Activated CD8-positive, alpha-beta memory T cell treated with anti-CD3 and anti-CD28 coated beads for 36 hours (primary cell): ENCODE results near the gene SOWAHA. TPM values are rescaled to one million over a fixed set of nuclear protein-coding genes. Genes with fewer than 3 reads are reported as not detected.

Experiments
- CTCF ChIA-PET: fragments of 350-600 bp; sonication (Branson Sonifier 250); formaldehyde crosslinking; loops from one replicate; lab custom pipeline; 2021; ENCODE audit warnings: antibody characterized with exemption; lab: Charles Lee
- POLR2A ChIA-PET: fragments of 350-600 bp; sonication (Branson Sonifier 250); formaldehyde crosslinking; loops from one replicate; lab custom pipeline; 2021; ENCODE audit warnings: antibody characterized with exemption; lab: Charles Lee
- total RNA-seq, 2 experiments: library from RNA; stranded (reverse); gene quantifications; one replicate each; pipeline ENCODE4 v1.2.3, GENCODE V29; 2021

The SOWAHA gene
- total RNA-seq = under 1 TPM; 0.06 TPM

- ChIA-PET CTCF (interaction anchor here (0.6 to 1.5 kb wide), 3 partner anchors 10 to 29 kb away, joined by 3 to 5 read pairs (median 3); no protein-coding TSS in a partner anchor), POLR2A (no interaction called here)
Observed at GRCh38 chr5:132812781-132813598, at the start of gene SOWAHA. Gene SOWAHA, plus strand, starts transcription at chr5:132813302. Its CDS starts 320 bp downstream, at chr5:132813622.

- POLR2A ChIA-PET = no interaction called here
- CTCF ChIA-PET = interaction anchor here (0.9 to 1.1 kb wide), 3 partner anchors 17 to 18 kb away, joined by 3 read pairs; partner anchors contain the start of gene CCNI2
Observed at GRCh38 chr5:132764051-132764450, 49.1 kb upstream of the SOWAHA start.

- CTCF ChIA-PET = interaction anchor here (0.9 to 1.1 kb wide), 2 partner anchors 17 to 18 kb away, joined by 3 read pairs; partner anchors contain the start of gene CCNI2
- POLR2A ChIA-PET = no interaction called here
Observed at GRCh38 chr5:132764671-132765238, 48.3 kb upstream of the SOWAHA start.

GRCh38 chr5:132765311-132766019 is 47.6 kb upstream of the SOWAHA start:
- ChIA-PET CTCF (interaction anchor here (1.1 kb wide), 1 partner anchor 19 kb away, joined by 3 read pairs; the partner anchor contains the start of gene CCNI2), POLR2A (no interaction called here)

GRCh38 chr5:132766020-132766805 is 46.9 kb upstream of the SOWAHA start:
- CTCF ChIA-PET = no interaction called here

DNA sequence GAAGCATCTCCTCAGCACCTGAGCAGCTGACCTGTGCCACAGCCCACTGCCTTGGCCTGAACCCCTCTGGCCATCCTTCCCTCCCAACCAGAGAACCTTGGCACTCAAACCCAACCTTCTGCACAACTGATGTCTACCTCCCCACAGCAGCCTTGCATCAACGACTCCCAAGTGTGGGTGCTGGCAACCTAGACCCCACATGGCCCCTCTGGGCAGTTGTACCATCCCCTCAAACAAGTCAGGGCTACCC is 46.4 kb upstream of the SOWAHA start:
- POLR2A ChIA-PET = no interaction called here
- CTCF ChIA-PET = no interaction called here

More at GRCh38 chr5:132766020-132766805, 46.9 kb upstream of the SOWAHA start:
- POLR2A ChIA-PET = no interaction called here

DNA sequence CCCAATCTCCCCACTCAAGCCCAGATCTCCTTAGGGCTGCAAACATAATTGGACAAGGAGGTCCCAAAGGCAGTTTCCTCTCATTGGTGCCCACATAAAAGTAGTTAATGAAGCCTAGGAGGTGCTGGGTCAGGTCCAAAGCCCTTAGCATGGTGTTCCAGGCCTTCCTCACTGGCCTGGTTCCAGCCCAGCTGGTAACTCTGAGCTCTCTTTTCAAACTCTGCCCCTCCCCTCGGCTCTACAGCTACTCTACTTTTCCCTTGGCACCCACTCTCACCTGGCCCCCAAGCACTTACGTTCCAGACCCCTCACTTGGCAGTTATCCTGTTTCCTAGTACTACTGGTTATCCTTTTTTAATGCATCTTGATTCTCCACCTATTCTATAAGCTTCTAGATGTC is 46.0 kb upstream of the SOWAHA start:
- CTCF ChIA-PET = no interaction called here
- POLR2A ChIA-PET = no interaction called here

DNA sequence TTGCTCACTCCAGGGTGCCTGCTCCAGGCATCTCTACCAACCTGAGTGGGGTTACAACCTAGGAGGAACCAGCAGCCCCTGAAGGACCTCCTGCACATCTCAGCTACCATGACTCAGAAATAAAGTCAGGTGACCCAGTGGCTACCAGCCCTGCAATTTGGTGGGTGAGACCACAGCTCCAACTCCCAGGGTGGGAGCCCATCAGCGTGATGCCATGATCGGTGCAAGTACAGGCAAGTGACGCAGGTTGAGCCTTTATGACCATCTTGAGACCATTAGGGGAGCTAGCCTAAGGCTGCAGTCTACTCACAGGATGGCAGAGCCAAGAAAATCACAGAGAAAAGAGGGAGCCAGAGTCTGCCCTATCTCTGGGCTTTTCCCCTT is 44.6 kb upstream of the SOWAHA start:
- POLR2A ChIA-PET = no interaction called here
- CTCF ChIA-PET = no interaction called here

DNA sequence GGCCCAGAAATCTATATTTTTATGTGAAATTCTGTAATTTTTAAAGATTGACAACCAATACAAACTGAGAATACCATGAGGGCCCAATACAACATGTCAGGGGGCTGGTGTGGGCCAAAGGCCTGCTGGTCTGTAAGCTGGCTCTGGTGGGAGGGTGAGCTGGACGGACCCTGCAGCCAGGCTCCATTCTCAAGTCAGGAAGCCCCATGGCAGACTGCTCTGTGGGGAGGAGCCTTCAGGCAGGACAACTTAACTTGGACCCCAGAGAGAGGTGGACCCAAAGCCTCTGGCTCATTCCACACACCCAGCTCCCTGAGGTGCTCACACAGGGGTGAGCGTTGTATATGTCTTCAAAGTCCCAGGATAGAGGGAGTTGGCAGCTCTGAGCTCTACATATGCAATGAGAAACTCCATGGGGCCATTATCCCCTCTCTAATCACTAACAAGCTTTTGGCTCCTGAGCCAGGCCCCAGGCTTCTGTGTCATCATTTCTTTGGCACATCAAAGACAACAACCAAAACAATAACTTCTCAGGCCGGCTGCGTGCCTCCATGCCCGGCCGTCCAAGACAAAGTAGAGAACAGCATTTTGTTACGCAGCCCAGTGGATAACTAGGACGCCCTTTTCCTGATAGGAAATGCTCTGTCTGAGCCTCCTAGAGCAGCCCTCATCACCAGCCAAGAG is 42.5 kb upstream of the SOWAHA start:
- CTCF ChIA-PET = no interaction called here

GRCh38 chr5:132771503-132771998 is 41.6 kb upstream of the SOWAHA start:
- POLR2A ChIA-PET = no interaction called here
- CTCF ChIA-PET = no interaction called here

More for the DNA sequence above, 42.5 kb upstream of the SOWAHA start:
- POLR2A ChIA-PET = no interaction called here

DNA sequence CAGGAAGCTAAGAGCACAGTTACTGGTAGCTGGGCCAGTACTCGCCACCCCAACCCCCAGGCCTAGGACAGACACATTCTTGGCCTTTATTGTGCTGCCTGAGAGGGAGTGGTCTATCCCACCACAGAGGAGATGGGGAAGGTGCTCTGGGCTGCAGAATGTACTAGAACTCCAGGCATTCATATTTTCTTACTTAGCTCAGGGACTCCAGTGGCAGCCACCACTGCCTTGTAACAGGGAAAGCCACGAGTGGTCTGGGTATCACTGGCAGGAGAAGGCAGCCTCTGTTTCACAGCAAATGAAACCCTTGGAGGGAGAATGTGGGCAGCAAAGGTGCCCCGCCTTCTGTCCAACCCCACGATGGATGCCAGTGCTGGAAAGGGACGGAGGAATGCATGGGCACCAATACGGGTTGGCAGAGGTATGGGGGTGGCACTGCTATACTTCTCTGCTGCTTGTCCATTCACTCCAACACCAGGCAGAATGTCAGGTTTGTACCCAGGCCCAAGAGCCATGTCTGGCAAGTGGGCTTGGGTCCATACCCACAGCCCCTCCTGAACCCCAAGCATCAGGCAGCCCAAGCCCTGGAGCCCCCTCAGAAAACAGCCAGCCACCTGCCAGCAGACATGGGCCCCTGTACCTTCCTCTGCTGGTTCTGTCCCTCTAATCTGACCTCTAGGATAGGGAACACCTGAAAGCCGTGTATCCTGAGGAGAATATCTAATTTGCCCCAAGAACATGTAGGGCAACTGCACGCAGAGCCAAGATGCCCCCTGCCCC is 40.6 kb upstream of the SOWAHA start:
- CTCF ChIA-PET = no interaction called here
- POLR2A ChIA-PET = no interaction called here

DNA sequence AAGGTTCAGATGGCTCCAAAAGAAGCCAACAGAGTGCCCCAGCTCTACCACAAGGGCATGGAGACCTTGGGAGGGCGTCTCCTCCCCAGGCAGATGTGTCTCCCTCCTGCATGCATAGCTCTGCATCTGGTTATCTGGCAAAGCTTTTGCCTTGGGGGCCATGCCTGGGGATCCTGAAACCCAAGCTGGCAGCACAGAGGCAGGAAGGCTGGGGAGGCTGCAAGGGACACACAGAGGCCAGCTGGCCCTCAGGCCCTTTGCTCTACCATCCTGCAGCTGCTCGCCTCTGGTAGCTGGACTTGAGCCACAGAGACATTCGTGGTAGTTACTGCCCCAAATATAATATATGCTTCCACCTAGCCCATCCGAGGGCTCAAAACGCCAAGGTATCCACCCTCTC is 40.0 kb upstream of the SOWAHA start:
- CTCF ChIA-PET = no interaction called here
- POLR2A ChIA-PET = no interaction called here

GRCh38 chr5:132773601-132774355 is 39.3 kb upstream of the SOWAHA start:
- CTCF ChIA-PET = no interaction called here
- POLR2A ChIA-PET = interaction anchor here (1.5 kb wide), 1 partner anchor 26 kb away, joined by 3 read pairs; the partner anchor contains the start of gene CCNI2

- ChIA-PET POLR2A (interaction anchor here (1.5 kb wide), 1 partner anchor 27 kb away, joined by 3 read pairs; the partner anchor contains the start of gene CCNI2), CTCF (no interaction called here)
Observed at GRCh38 chr5:132774406-132774805, 38.7 kb upstream of the SOWAHA start.

- CTCF ChIA-PET = no interaction called here
- POLR2A ChIA-PET = interaction anchor here (1.5 kb wide), 1 partner anchor 27 kb away, joined by 3 read pairs; the partner anchor contains the start of gene CCNI2
Observed at GRCh38 chr5:132774896-132775295, 38.2 kb upstream of the SOWAHA start.

DNA sequence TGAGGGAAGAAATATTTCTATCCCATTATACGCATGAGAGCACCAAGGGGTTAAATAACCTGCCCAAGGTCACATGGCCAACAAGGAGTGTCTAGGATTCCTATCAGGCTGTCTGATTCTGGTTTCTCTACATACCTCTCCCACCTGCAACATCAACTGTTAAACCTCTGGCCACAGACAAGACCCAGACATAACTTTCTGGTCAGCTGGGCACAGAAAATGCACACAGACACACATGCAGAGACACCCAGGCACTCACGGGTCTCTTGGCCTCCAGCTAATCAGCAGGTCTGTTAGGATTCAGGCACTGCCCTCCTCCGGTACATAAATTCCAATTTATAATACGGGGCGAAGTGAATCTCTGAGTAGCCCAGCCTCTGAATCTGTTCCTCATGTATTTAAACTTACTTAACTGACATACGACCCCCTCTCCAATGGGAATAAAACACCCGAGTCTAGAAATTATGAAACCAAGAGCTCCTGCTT is 37.6 kb upstream of the SOWAHA start:
- ChIA-PET POLR2A (interaction anchor here (1.5 kb wide), 1 partner anchor 28 kb away, joined by 3 read pairs; the partner anchor contains the start of gene CCNI2), CTCF (interaction anchor here (0.7 kb wide), 1 partner anchor 443 kb away, joined by 3 read pairs; no protein-coding TSS in a partner anchor)
